Femur (tissue), 1 donor: Measurements from ENCODE around the gene ARHGAP6.
"Not testable (repeated sequence)": the region's sequence is repeated elsewhere in the genome, so short reads cannot be mapped to it uniquely, and the experiment has no call there.

Experiments
- DNase-seq: peaks from one replicate; pipeline ENCODE4 v3.0.0-alpha.2; 2017

Gene ARHGAP6

DNA sequence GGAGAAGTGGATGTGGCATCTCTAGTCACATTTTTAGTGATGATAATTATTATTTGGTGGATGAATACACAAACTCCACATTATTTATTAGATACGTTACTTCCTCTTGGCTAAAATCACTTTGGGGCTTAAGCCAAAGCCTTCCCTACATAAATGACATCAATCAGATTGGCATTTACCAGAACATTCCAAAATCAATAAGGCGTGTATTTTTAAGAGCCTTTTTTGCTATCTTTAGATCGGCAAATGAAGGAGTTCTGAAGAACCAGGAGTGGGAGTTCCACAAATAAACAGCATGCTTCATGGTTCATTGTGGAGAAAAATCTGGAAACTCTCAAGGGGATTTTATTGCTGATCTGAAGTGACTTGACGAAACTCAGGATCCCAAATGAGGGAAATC, 282.8 kb downstream of the ARHGAP6 start:
- DNase-seq = no peak

DNA sequence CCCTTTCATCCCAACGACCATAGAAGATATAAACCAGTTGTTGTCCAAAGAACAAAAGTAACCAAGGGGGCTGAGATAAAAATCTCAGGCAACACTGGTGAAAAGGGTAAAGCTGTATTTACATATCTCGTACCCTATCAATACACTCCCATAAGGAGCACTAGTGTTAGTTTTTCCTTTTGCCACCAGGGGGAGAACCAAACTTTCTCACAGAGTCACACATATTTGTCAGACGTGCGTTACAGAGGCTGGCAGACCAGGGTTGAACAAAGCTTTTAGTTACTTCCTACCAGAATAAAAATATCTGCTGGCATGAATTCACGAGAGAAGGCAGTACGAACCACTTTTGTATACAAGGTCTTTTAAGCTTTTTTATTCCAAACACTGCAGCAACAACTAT, 284.3 kb downstream of the ARHGAP6 start:
- DNase-seq = peak; percentile 44

DNA sequence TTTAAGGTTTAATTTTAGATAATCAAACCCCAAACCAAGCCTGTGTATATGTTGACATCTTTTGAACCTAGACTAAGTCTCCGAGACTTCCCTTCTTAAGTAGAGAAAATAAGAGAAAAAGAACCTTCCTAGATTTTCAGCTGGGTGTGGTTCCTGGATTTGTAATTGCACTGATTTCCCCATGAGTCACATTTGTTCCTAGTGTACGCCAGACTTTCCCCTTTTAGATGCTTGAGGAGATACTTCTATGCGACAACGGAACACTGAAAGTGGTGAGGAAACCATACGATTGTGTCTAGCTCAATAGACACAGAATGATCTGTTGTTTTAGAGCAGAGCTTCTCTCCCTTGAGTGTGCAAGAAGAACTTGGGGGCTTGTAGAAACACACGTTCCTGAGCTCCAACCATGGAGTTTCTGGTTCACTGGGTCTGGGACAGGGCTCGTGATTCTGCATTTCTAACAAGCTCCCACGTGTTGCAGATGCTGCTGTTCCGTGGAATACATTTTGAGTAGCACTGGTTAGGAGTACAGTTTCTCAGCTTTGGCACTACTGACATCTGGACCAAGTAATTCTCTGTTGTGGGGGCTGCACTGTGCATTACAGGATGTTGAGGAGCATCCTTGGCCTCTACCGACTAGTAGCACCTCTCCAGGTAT, 285.4 kb downstream of the ARHGAP6 start:
- DNase-seq = no peak

DNA sequence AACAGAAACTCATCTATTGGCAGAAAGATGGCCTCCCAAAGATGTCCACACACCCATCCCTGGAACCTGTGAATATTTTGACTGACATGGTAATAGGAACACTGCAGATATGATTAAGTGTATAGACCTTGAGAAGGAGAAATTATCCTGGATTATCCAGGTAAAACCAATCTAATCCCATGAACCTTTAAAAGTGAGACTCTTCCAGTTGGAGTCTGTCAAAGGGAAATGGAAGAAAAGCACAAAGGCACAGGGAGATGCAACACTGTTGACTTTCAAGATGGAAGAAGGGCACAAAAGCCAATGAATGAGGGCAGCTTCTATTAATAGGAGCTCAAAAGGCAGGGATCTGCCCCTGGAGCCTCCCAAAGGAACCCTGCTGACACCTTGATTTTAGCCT, 289.6 kb downstream of the ARHGAP6 start:
- no peak for DNase-seq

DNA sequence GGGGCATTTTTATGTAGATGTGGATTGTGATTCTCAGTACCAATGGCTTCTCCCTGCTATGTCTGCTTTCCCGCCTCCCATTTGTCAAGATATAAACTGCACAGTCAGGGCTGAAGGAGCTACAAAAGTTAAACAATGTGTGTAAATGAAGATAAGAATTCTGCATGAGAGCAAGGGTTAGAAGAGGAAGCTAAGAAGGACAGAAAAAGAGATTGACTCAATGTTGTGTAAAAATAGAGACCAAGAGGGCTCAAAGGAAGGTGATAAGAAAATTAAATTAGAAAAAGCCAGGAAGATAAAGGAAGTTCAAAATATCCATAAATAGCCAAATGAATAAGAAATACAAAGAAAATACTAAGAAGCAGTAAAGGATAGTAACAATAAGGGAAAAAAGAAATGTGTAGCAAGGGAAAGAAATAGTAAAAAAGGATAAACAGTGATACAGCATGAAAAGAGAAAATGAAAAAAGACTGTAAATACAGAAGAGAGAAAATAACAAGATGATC, 290.1 kb downstream of the ARHGAP6 start:
- no peak for DNase-seq

DNA sequence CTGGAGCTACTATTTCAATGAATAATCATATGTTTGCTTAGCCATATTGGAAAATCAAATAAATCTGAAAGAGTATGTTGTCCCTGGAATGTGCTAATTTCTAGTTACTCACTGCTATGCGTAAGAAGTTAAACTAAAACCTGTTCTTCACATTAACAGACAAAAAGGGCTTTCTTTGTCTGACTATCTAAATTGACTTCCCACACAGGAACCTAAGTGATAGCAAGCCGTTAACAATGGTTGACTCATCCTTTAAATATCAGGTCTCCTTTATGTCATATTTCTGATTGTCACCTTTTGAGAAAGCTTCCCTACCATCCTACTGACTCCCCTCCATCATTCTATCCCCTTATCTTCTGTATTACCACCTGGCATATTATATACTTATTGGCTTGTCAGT, 291.1 kb downstream of the ARHGAP6 start:
- no peak for DNase-seq

DNA sequence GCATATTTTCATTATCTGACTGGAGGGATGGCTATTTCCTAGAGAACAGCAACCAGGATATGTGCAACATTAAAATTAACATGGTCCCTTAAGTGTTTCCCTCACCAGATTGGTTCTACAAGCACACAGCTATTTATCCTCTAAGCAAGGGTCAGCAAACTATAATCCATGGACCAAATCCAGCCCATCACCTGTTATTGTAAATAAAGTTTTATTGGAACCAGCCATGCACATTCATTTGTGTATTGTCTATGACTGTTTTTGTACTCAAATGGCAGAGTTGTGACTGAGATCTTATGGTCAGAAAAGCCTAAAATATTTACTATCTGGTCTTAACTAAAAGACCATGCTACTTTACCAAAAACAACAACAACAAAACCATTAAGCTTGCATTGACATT, 294.6 kb downstream of the ARHGAP6 start:
- DNase-seq = no peak

DNA sequence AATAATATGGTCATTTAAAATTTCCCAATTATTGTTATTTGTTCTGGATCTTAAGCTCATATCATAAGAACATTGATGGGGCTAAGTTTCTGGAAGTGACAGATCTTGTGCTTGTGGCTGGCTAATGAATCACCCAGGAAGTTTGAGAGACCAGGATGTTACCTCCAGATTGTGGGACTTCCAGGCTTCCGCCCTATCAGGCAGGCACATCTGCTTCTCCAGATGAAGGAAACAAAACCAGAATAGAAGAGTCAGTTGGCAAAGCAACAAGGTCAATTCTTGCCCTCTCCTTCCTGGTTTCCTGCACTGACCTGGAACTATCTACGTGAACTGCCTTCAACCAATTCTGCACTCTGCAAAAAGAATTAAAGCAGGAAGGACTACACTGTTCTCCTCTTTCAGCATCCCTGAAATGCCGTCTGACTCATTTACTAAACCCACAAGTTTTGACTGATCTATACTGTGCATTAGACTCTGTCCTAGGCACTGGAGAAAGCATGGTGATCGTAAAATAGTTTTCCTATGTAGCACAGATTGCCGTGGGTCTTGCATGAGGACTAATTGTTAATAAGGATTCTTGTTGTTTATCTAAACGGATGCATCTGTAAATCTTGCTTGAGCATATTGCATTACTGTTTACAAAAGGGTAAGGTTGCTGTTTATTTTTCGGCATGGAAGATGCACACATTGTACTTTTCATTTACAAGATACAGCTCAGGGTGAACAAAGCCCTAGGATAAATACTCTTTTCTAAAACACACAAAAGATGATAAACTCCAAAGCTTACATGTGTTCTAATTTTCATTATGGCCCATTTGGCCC, 297.9 kb downstream of the ARHGAP6 start:
- no peak for DNase-seq

DNA sequence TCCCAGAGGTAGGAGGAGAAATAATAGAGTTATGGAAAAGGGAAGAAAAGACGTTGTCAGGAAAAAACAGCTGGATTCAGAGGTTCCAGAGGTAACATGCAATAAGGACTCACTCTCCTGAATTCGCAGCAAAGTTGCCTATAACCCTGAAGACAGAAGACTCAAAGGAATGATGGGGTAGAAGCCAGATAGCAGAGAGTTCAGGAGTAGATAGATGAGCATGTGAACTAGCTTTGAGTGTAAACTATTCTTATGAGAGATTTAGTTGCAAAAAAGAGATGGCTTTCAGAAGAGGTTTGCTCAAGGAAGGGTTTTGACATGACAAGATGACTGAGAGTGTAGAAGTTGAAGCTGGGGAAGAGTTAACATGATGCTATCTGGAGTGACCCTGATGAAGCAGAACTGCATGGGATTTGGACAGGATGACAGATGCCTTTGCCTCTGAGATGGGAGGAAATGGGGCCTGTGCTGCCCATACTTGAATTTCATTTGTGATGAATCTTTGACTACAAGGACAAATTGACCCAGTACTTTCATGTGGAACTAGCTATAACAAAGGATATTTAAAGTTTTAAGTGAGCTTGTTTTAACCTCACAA, 298.6 kb downstream of the ARHGAP6 start:
- DNase-seq = no peak

DNA sequence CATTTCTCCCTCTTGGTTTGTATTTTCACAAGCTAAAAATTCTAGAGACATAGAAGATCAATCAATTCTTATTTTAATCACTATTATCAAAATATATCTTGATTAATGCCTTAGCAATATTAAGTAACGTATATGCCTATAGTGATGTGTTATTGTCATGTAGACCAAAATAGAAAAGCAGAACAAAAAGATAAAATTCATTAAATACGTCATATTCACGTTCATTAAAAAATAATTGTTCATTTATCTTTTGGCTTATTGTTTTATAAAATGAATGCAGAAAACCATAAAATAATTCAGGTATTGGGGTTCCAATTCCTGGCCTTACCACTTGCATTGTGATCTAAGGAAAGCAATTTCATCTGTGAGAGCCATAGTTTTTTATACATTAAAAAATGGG, 300.3 kb downstream of the ARHGAP6 start:
- DNase-seq = no peak

DNA sequence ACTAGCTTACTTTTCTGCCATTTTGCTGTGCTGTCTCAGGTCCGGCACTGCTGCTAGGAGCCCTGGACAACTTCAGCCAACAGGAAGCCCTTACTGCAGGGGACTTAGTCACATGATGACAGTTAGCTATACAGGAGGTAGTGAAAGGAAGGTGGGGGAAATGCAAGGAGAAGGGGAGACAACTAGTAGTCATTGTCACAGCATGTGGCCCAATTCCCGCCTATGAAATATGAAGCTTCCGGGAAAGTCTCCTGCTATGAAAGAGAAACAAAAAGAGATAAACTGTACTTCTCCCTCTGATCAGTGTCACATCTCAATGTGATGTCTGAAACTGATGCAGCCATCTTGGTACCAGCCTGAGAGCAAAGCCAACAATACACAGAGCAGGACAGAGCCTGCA, 300.9 kb downstream of the ARHGAP6 start:
- no peak for DNase-seq

DNA sequence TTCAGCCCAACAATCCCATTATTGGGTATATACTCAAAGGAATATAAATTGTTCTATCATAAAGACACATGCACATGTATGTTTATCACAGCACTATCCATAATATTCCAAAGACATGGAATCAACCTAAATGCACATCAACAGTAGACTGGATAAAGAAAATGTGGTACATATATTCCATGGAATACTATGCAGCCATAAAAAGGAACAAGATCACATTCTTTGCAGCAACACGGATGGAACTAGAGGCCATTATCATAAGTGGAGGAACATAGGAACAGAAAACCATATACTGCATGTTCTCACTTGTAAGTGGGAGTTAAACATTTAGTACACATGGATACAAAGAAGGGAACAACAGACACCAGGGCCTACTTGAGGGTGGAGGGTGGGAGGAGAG, 301.9 kb downstream of the ARHGAP6 start:
- DNase-seq = not testable (repeated sequence)

DNA sequence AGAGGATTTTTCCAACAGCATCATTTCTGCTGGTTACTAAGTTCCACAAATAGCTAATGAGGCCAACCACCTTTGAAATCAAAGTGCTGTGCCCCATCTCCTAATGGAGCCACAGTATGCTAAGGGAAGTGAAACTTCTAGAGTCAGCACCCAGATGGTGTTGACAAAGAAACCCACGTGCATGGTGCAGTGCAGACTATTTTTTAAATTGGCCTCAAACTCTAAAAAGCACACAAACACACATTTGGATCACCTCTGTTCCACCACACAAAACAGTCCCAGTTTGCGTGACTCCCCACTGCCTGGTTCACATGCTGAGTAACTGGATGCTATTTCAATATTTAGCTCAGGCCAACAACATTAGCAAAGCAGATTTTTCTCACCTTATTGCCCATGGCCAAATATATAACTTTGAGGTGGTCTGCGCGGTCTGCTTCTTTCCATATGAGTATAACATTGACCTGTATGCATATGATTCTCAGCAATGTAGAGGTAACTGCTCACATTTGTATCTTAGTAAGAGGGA, 302.6 kb downstream of the ARHGAP6 start:
- DNase-seq = no peak

DNA sequence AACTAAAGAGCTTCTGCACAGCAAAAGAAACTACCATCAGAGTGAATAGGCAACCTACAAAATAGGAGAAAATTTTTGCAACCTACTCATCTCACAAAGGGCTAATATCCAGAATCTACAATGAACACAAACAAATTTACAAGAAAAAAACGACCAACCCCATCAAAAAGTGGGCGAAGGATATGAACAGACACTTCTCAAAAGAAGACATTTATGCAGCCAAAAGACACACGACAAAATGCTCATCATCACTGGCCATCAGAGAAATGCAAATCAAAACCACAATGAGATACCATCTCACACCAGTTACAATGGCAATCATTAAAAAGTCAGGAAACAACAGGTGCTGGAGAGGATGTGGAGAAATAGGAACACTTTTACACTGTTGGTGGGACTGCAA, 304.1 kb downstream of the ARHGAP6 start:
- DNase-seq = not testable (repeated sequence)

DNA sequence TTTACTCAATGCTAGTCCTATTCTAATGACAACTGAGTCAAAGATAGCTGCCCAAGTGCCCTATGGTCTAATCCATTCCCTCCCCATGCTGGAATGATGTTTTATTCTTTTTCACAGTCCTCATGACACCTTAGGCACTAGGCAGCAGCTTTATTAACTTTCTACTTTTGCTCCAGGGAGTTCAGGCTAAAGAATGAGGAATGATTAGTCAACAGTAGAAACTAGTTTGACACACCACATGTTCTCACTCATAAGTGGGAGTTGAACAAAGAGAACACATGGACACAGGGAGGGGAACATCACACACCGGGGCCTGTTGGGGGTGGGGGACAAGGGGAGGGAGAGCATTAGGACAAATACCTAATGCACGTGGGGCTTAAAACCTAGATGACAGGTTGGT, 309.8 kb downstream of the ARHGAP6 start:
- DNase-seq = not testable (repeated sequence)

DNA sequence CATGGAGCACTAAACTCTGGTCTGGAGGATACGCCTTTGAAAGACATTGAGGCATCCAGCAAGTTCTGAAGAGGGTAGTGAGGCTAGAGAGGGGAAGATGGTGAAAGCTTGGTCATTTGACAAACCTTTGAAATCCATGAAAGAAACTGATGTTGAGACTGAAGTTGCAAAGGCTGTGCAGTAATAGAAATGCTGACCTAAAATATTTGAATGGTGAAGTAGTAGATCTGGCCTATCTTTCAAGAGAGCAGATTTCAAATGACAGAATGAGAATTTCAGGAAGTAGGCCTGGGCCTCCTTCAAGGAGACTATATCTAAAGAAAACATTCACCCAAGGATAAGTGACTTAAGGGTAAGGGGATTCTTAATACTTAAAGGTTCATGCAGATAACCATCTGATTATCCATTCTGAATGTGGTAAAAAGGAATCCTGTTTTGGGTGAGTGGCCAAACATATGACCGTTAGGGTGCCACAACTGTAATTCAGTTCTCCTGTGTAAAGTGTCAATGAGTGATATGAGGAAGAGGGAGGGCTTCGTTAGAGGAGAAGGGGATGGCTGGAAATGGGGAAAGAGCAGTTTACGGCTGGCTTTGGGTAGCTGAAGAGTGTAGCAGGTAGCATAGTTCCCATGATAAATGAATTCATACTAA, 310.3 kb downstream of the ARHGAP6 start:
- no peak for DNase-seq

DNA sequence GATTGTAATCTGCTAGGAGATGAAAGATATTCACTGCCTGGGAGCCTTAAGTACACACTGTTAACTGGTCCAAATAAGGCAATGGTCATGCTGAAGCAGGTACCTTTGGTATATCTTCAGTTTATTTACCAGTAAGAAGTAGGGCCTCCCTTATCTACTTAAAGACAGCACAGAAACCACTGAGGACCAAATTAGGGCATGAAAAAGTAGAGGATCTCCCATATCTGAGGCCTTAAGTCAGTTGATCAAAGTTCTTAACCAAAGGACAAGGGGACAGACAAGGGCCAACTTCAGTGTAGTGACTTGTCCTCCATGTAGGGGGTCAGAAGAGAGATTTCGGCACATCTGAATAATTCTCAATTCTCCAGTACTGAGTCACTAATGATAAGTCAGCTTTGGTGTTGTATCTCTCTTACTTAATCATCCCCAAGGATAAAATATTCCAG, 313.4 kb downstream of the ARHGAP6 start:
- no peak for DNase-seq

DNA sequence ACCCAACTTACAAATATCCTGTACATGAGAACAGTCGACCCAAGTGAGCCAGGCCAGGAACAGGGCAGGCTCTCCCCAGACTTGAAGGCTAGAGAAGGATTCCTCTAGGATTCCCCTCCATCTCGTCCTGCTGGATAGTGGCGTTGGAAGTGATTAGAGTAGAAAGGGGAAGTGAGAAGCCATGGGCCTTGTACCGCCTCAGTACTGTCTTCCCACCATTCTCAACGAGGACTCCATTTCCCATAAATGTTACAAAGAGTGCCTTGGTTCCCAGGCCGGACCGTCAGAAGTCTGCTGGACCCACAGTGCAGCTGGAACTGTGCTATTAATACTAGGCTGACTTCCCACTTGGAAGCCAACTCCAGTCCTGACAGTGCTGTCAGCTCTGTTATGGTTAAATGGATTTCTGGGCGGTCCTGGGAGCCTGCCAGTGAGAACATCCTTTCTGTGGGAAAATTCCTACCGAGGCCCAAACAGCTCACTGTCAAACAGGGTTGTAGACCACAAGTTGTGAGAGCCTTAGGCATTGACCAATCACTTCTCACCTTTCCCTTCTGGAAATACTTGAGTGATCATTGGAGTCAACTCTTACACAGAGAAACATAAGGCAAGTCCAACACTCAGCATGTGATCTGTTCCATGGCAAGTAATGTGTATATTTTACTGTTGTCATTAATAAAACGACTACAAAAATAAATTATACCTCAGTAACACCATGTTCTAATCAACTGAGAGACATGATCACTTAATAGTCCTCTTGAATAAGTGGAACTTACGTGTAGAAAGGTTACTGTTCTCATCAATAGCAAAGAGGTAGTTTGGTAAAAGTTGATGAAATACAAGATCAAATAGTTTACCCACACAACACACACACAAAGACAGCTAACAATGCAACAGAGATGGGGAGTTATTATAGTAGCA, 314.1 kb downstream of the ARHGAP6 start:
- peak; percentile 63 for DNase-seq

DNA sequence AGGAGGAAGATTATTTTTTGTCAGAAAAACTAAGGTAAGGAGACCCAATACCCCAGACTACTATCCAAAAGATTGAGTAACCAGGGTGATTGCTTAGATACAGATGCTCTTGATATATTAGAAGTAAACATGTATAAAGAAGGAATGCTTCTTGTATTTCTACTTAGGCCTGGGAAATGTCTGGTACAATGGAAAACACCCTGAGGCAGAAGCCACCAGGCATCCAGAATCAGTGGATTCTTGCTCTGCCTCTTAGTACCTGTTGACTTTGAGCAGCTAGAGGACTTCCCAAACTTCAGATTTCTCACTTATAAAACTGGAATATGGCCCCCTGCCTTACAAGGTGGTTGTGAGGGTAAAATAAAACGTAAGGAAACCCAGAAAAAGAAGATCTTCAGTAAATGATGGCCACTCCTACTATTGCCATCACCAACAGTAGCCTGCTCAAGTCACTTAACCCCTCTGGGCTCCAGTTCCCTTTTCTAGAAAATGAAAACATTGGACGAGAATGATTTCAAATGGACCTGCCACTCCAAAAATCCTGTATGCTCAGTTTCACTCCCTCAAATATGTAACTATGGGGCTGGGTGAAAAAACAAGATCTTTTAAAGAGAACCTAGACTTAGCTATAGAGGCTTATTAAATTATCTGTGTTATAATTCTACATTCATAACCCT, 315.9 kb downstream of the ARHGAP6 start:
- DNase-seq = no peak

DNA sequence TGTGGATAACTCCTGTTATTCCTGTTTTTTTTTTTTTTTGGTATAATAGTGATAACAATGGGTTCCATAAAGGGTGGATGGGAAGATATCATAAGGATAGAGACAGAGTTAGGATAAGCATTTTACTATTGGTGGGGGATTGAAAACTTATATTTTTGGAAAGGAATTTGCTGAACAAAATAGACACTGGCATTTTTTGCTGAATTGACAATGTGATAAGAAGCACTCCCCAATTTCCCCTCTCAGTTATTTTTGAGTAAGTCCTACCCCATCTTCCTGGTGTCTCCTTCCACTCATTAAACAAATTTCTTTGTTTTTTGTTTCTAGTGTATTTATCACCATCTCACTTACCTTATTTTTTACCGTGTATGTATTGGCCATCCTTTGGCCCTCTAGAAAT, 316.7 kb downstream of the ARHGAP6 start:
- no peak for DNase-seq

DNA sequence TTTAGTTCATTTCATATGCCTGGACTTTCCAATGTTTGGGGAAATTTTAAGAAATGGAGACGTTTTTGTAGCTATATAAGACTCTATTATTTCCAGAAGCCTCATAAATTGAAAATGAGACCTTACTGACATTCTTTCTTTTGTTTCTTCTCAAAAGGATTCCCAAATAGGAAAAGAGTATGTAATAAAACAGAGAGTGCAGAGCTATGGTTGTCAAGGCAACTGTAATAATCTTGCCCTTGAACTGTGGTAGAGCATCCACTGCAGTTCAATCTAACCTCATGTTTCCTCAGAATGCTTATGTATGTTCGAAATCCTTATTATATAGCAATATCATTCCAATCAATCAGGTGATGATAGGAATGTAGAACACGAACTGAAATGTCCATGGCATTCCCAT, 318.4 kb downstream of the ARHGAP6 start:
- DNase-seq = no peak
